Panc1 (cell line): ENCODE data around the gene EDNRB. TPM values are rescaled to one million over a fixed set of nuclear protein-coding genes. Genes with fewer than 3 reads are reported as not detected.

Experiments
- ATAC-seq: fragments of 200-7000 bp; cut with Tn5 transposase; 2 replicates; pipeline ENCODE4 v1.9.1; 2020; ENCODE audit warnings: mild to moderate bottlenecking, moderate library complexity
- BruUV-seq: library from RNA; stranded (reverse); fragments of 400-500 nt; replicated peaks from 2 replicates; lab custom pipeline; 2021; lab: Mats Ljungman, UMichigan
- CTCF ChIA-PET: fragments of 300-600 bp; sonication (Branson Sonifier 250); formaldehyde crosslinking; loops from one replicate; lab custom pipeline; 2022; ENCODE audit warnings: antibody characterized with exemption; lab: Charles Lee
- POLR2A ChIA-PET: fragments of 300-600 bp; sonication (Branson Sonifier 250); formaldehyde crosslinking; loops from one replicate; lab custom pipeline; 2022; ENCODE audit warnings: antibody characterized with exemption; lab: Charles Lee
- DNase-seq: peaks from one replicate; pipeline ENCODE4 v3.0.0-alpha.2; 2010; ENCODE audit warnings: low read depth, low spot score
- H3K27ac ChIP-seq: 2 replicates; pipeline ENCODE4 v1.5.1; 2011; ENCODE audit warnings: mild to moderate bottlenecking, low read length, inconsistent platforms
- H3K27me3 ChIP-seq: fragments of 200-500 bp; sonication (Bioruptor generic); 2 replicates; pipeline ENCODE4 v1.6.0; 2014; ENCODE audit warnings: low read length, inconsistent platforms; ENCODE audit not compliant: control insufficient read depth, insufficient read depth
- H3K36me3 ChIP-seq: fragments of 200-500 bp; sonication (Bioruptor generic); 2 replicates; pipeline ENCODE4 v1.5.1; 2014; ENCODE audit warnings: inconsistent platforms, mild to moderate bottlenecking, low read length, moderate library complexity; ENCODE audit not compliant: control insufficient read depth, insufficient read depth
- H3K4me1 ChIP-seq: 2 replicates; pipeline ENCODE4 v1.5.1; 2011; ENCODE audit warnings: inconsistent platforms, mild to moderate bottlenecking, low read length, moderate library complexity; ENCODE audit not compliant: control insufficient read depth, insufficient read depth
- H3K4me3 ChIP-seq, 2 experiments: 2 replicates each; pipeline ENCODE4 v1.5.1; 2011 to 2012; ENCODE audit warnings: low read depth in 2 of 2, low read length in 2 of 2, mild to moderate bottlenecking in 2 of 2, inconsistent platforms in 1 of 2, moderate library complexity in 1 of 2
- H3K9me3 ChIP-seq: fragments of 200-500 bp; sonication (Bioruptor generic); 2 replicates; pipeline ENCODE4 v1.5.1; 2014; ENCODE audit warnings: low read depth, mild to moderate bottlenecking, inconsistent platforms, low read length, moderate library complexity; ENCODE audit not compliant: control insufficient read depth, insufficient read depth
- POLR2AphosphoS5 ChIP-seq: IDR thresholded peaks from 2 replicates; pipeline ENCODE4 v1.6.1; 2012; ENCODE audit warnings: mild to moderate bottlenecking, low read depth, low read length, moderate library complexity
- SIN3A ChIP-seq: IDR thresholded peaks from 2 replicates; pipeline ENCODE4 v1.6.1; 2012; ENCODE audit warnings: low read depth, mild to moderate bottlenecking, low read length, moderate library complexity, borderline replicate concordance; ENCODE audit not compliant: insufficient read depth
- TCF7L2 ChIP-seq: IDR thresholded peaks from 2 replicates; pipeline ENCODE4 v1.6.1; 2011; ENCODE audit warnings: mild to moderate bottlenecking, low read depth, low read length, inconsistent platforms
- in situ Hi-C: cut with HindIII; loops from 2 replicates; pipeline ENCODE4 v1.10.0; 2016; ENCODE audit warnings: low sequenced_read_pairs, low pct_unique_long_range_greater_than_20kb
- intact Hi-C: fragments of 100-400 bp; cut with micrococcal nuclease; formaldehyde crosslinking; loops from one replicate; pipeline ENCODE4 v1.10.0; 2022; ENCODE audit not compliant: unreplicated experiment
- total RNA-seq: library from RNA; stranded (reverse); gene quantifications from one replicate; pipeline ENCODE4 v1.2.1, GENCODE V29; 2021; ENCODE audit not compliant: unreplicated experiment
- TF ChIP-seq, protein P1 (sequence below): fragments of 450-650 bp; IDR thresholded peaks from 2 replicates; pipeline ENCODE4 v1.5.1; 2017; ENCODE audit warnings: mild to moderate bottlenecking
- TF ChIP-seq, protein P2 (sequence below), 2 experiments: IDR thresholded peaks; 2 replicates each; pipeline ENCODE4 v1.6.1; 2011 to 2012; ENCODE audit warnings: low read depth in 2 of 2, control low read depth in 1 of 2, low read length in 1 of 2, mild to moderate bottlenecking in 1 of 2, moderate library complexity in 1 of 2; ENCODE audit not compliant: insufficient read depth in 1 of 2

The EDNRB gene
- total RNA-seq, 1 experiment from 2014 or later: 0.18 TPM

DNA sequence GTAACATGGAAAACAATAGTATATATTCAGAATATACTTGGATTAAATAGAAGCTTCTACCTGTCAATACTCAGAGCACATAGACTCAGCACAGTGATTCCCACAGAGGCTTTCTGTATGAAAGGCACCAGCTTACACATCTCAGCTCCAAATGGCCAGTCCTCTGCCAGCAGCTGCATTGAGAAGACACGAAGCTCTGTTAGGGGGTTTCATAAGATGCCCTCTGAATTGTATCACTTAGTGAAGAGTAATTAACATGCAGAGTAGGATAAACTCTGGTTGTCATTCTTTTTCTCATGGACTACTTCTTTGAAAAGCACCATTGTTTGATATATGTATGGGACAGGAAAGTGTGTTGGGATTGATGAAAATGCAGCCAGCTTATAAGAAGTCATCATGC is 15.2 kb downstream of the EDNRB start:
- Histone ChIP-seq H3K27ac (no peak overlapping the region), H3K4me3 (no peak overlapping the region), H3K4me1 (no peaks in the 10 kb centered on the region), H3K27me3 (no peaks in the 10 kb centered on the region), H3K36me3 (no peaks in the 10 kb centered on the region), H3K9me3 (no peaks in the 10 kb centered on the region)
- intact Hi-C loops (no loop called here), in situ Hi-C loops (no loop called here)
- ATAC-seq (no peak), DNase-seq (no peak)
- BruUV-seq: no TSS peak
- CTCF ChIA-PET: no interaction called here
- TF ChIP-seq SIN3A: no peak
- TF ChIP-seq POLR2AphosphoS5: no peak
- TF ChIP-seq, protein P1, sequence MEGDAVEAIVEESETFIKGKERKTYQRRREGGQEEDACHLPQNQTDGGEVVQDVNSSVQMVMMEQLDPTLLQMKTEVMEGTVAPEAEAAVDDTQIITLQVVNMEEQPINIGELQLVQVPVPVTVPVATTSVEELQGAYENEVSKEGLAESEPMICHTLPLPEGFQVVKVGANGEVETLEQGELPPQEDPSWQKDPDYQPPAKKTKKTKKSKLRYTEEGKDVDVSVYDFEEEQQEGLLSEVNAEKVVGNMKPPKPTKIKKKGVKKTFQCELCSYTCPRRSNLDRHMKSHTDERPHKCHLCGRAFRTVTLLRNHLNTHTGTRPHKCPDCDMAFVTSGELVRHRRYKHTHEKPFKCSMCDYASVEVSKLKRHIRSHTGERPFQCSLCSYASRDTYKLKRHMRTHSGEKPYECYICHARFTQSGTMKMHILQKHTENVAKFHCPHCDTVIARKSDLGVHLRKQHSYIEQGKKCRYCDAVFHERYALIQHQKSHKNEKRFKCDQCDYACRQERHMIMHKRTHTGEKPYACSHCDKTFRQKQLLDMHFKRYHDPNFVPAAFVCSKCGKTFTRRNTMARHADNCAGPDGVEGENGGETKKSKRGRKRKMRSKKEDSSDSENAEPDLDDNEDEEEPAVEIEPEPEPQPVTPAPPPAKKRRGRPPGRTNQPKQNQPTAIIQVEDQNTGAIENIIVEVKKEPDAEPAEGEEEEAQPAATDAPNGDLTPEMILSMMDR: no peak
- POLR2A ChIA-PET: no interaction called here

DNA sequence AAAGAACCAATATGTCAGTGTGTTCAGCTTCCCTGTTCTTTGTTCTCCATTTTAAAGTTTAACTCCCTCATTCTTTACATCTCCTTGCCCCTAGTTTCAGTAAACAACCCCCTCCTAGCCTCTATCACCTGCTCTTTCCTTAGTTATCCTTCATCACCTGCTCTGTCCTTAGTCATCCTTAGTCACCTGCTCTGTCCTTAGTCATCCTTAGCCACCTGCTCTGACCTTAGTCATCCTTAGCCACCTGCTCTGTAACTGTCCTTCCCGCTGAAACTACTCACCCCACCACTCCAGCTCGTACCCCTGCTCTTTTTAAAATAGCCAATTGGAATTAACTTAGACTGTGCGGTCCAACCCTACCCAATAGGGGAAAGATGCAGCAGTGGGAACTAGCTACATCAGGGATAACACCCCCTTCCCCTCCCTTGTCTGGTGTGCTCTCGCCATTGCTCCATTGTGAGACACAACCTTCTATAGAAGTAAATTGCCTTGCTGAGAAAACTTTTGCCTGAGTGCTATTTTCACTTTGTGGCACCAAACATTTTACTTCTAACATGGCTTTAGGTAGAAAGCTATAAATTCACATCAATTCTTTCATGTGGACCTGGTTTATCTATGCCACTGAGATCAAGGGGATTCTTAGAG is 16.2 kb downstream of the EDNRB start:
- no peaks in the 10 kb centered on the region for H3K36me3 ChIP-seq
- no peak for DNase-seq
- CTCF ChIA-PET: no interaction called here
- intact Hi-C loops: no loop called here
- in situ Hi-C loops: no loop called here
- no peak overlapping the region for H3K4me3 ChIP-seq
- H3K27ac ChIP-seq: no peak overlapping the region
- H3K4me1 ChIP-seq: no peaks in the 10 kb centered on the region
- TF ChIP-seq POLR2AphosphoS5 (no peak), TCF7L2 (no peak), SIN3A (no peak)
- TF ChIP-seq, protein P2, sequence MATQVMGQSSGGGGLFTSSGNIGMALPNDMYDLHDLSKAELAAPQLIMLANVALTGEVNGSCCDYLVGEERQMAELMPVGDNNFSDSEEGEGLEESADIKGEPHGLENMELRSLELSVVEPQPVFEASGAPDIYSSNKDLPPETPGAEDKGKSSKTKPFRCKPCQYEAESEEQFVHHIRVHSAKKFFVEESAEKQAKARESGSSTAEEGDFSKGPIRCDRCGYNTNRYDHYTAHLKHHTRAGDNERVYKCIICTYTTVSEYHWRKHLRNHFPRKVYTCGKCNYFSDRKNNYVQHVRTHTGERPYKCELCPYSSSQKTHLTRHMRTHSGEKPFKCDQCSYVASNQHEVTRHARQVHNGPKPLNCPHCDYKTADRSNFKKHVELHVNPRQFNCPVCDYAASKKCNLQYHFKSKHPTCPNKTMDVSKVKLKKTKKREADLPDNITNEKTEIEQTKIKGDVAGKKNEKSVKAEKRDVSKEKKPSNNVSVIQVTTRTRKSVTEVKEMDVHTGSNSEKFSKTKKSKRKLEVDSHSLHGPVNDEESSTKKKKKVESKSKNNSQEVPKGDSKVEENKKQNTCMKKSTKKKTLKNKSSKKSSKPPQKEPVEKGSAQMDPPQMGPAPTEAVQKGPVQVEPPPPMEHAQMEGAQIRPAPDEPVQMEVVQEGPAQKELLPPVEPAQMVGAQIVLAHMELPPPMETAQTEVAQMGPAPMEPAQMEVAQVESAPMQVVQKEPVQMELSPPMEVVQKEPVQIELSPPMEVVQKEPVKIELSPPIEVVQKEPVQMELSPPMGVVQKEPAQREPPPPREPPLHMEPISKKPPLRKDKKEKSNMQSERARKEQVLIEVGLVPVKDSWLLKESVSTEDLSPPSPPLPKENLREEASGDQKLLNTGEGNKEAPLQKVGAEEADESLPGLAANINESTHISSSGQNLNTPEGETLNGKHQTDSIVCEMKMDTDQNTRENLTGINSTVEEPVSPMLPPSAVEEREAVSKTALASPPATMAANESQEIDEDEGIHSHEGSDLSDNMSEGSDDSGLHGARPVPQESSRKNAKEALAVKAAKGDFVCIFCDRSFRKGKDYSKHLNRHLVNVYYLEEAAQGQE (IDR thresholded peaks at IDR 0.05; ENCODE audit: insufficient read depth in 1 of 2, low read depth in 2 of 2, low read length in 1 of 2): no peak
- TF ChIP-seq, protein P1: no peak
- H3K27me3 ChIP-seq: no peaks in the 10 kb centered on the region
- BruUV-seq: no TSS peak
- H3K9me3 ChIP-seq: no peaks in the 10 kb centered on the region
- no peak for ATAC-seq
- POLR2A ChIA-PET: no interaction called here
